GM18502 (cell line): ENCODE results near the gene CFTR.
A peak's percentile ranks its signal among the peaks of the same experiment; 100 is the strongest.
"Not testable (repeated sequence)": the region's sequence is repeated elsewhere in the genome, so short reads cannot be mapped to it uniquely, and the experiment has no call there.

Experiments
- ATAC-seq: cut with Tn5 transposase; IDR thresholded peaks from one replicate; pipeline ENCODE4 v1.9.1; 2021; ENCODE audit warnings: mild to moderate bottlenecking; ENCODE audit not compliant: unreplicated experiment, poor library complexity

CFTR gene

DNA sequence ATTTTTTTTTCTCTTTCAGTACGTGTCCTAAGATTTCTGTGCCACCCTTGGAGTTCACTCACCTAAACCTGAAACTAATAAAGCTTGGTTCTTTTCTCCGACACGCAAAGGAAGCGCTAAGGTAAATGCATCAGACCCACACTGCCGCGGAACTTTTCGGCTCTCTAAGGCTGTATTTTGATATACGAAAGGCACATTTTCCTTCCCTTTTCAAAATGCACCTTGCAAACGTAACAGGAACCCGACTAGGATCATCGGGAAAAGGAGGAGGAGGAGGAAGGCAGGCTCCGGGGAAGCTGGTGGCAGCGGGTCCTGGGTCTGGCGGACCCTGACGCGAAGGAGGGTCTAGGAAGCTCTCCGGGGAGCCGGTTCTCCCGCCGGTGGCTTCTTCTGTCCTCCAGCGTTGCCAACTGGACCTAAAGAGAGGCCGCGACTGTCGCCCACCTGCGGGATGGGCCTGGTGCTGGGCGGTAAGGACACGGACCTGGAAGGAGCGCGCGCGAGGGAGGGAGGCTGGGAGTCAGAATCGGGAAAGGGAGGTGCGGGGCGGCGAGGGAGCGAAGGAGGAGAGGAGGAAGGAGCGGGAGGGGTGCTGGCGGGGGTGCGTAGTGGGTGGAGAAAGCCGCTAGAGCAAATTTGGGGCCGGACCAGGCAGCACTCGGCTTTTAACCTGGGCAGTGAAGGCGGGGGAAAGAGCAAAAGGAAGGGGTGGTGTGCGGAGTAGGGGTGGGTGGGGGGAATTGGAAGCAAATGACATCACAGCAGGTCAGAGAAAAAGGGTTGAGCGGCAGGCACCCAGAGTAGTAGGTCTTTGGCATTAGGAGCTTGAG lies at the start of gene CFTR:
TSS of gene CFTR (plus strand) at position 801 of the 830 bp plus-strand sequence. CDS start 70 bp downstream, outside the sequence.
- no peak for ATAC-seq

DNA sequence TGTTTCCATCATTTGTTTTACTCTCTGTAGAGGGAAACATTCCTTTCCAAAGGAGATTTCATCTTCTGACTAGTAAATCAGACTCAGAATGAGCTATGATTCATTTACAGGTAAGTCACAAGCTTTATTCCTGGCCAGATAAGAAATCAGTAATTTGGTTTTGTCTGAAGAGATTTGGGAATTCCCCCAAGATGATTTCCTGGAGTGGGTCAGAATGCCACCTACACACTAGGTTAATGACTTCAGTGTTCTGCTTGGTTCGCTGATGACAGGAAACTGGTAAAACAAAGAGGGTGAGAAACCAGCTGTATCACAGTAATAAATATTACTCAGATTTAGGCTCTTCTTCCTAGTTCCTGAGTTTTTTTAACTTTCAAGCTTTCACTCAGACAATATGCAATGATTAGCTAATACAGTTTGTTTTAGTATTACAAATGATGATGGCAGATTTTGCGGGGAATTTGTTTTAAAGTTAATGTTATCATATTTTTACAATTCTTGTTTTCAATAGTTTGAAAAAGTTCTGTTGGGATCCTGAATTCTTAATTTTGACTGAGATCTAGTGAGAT lies 44.3 kb upstream of the CFTR start:
- ATAC-seq: peak; percentile 97

DNA sequence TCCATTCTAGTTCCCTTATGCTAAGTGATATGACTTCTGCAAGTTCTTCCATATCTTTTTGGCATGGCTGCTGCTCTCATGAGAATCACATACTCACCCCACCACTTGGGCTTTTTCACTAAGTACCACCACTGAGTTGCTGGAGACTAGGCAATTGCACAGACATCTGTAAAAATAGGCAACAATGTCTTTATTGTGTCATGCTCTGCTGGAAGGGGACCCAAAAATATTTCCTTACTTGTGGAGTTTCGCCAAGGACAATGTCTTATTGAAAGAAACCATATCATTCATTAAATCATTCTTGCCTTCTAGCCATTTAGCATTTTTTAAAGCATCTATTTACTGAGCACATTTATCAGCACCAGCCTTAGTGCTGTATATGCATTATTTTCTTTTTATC lies 35.2 kb upstream of the CFTR start:
- no peak for ATAC-seq

DNA sequence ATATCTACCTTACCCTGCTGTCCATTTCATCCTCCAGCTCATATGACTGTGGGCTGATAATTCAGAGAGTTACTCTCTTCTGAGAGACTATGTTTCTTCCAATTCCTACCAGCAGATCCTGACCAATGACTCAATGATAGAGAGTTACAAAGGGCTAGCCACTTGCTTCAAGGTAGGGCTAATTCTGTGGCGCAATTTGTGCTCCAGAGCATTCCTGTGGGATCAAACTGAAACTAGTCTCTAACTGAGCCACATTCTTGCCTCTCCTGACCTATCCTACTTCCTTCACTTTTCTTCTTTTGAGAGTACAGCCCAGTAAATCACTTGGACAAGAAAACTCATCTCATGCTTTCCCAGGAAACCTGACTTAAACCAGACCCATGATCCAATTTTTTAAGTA lies 34.6 kb upstream of the CFTR start:
- no peak for ATAC-seq

DNA sequence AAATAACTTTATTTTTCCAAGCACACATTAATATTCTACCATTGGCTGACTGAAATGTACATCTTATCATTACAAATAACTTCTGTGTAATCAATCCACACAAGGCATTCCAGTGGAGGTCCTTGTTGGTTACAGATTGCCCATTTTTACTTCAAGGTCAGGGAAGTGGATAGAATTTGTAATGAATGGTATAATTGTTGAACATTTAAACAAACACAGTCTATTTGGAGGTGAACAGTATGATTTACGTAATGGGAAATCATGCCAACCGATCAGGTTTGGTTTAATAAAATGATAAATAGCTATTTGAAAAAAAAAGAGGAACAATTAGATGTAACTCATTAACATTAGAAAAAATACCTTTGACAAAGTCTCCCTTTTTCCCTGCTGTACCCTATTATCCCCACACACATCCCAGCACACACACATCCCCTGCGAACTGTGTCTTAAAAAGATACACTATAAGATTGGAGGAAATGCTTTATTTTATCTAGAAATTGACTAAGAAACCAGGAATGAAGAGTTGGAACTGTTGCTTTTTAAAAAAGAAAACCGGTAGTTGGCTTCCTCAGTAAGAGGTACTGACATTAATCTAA lies 33.5 kb upstream of the CFTR start:
- no peak for ATAC-seq

DNA sequence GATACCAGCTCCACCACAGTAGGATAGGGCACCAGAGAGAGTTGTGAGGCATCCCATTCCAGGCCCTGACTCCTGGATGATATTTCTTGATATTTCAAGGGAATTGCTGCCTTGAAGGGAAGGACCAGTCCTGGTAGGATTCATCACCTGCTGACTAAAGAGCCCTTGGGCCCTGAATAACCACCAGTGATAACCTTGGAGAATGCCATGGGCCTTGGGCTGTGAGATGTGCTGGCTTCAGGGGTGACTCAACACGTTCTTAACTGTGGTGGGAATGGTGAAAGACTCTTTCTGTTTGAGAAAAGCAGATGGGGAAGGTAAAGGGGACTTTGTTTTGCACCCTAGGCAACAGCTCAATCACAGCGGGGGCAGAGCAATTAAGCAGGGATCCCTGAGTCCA lies 31.2 kb upstream of the CFTR start:
- no peak for ATAC-seq

DNA sequence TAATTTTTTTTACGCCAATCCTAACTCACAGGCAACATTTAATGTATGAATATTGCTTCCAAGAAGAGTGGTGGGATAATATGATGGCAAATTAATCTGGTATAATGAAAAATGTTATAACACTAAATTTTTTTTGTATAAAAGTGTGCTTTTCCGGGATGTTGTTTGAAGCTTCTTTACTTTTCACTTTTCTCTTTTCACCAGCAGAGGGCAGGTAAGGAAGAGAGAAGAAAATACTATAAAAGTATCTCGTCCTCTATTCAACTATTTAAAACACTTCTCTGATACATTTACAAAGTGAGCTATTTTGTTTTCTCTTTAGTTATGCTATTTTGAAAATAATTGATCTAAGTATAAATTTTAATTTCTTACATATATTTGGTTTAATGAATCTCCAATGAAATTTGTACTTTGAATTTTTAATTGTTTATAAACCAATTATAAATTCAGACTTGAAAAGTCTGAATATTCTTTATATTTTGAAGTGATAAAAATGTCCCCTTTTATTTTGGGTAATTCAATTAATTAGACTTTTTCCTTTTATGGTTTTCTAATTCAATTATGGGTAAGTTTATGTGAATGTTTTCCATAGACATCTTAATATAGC lies 20.7 kb upstream of the CFTR start:
- ATAC-seq: peak; percentile 67

DNA sequence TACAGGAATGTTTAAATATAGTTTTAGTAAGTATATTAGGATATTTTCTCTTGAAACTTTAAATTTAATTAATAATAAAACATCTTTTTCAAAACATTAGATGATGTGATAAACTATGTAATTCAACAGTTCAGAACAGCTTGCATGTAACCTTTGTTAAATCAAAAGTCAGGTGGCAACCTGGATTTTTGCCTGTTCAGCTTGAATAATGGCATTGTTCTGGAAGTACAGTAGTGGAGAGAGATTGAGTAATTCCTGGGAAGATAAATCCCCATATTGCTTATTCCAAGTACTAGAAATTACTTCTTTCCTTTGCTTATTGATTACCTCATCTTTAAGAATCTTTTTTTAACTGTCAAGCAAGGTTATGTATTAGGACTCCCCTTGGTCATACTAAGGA lies 20.1 kb upstream of the CFTR start:
- no peak for ATAC-seq

DNA sequence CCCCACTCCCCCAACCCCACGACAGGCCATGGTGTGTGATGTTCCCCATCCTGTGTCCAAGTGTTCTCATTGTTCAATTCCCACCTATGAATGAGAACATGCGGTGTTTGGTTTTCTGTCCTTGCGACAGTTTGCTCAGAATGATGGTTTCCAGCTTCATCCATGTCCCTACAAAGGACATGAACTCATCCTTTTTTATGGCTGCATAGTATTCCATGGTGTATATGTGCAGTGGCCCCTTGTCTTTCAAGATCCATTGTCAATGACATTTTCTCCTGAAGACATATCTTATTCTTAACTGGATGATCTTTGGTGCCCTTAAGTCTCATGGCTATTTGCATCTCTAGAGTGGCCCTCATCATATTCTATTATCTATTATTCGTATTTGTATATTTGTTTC lies 19.0 kb upstream of the CFTR start:
- ATAC-seq: not testable (repeated sequence)

DNA sequence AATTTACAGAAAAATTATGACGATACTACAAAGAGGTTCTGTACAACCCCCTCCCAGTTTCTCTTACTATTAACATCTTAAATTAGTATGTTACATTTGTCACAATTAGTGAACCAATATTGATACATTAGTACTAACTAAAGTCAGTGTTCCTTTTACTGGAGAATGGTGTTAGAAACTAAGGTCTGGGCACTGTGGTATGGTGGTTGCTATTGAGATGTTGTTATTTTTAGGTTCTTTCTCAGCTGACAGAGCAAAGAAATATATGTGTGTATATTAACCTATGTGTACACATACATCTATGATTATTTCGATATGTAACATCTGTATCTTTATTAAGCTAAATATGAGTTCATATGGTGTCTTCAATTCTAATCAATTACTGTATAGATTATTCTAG lies 11.7 kb upstream of the CFTR start:
- no peak for ATAC-seq

DNA sequence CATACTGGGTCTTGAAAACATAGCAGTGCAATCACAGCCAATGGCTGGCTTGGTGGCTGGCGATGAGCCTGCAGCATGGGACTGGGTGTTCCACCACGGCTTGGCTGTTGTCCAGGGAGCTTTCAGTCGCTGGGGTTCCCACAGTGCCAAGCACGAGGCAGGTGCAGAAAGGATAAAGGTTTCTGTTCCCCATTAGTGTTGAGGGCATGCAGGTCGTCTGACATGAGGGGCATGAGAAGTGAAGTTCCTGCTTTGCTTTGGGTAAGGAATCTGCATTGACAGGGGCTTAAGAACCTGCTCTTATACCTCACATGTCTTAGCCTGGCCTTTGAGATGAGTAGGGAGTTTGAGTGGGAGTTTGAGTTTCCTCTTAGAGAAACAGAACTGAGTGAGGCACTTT lies 9.0 kb upstream of the CFTR start:
- peak; percentile 49 for ATAC-seq

DNA sequence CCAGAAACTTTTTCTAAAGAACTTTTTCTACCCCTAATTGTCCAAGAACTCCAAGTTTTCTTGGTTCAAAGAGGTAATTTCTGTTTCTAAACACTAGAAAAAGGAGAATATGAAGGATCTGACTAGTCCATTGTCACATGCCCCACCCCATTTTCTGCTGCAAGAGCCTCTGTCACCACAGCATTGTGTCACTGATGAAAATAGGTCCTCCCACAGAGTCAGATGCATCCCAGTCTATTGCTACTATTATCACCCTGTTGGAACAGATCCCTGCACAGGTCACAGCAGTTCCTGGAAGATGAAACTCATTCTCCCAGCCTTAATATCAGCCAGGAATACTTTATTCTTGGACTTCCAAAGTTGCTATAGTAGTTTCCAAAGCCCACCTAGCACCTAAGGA lies 7.5 kb upstream of the CFTR start:
- ATAC-seq: no peak

DNA sequence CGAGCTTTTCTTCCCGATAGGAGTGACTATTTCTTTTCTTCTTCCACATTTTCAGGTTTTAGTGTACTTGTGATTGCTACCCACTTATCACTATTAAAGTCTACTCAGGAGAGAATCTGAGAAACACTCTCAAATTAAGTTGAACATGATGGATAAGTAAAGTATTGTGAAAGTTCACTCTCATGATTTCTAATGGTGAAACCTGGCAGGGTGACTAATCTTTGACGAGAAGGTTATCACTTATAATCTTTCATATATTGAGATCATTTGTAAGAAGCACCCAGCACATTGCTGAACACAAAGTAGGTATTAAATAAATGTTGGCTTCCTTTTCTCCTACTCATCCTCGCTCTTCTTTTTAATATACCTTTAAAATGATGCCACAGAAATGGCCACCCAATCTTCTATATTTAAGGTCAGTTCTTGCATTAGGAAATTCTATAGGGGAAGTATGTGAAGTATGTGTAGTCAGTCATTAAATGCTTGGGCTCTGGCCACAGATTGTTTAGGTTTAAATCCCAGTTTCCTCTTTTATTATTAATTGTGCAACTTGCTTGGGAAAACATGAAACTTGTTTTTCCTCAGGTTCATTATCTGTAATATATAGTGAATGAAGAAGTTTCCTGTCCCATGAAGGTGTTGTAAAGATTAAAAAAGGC lies 3.1 kb upstream of the CFTR start:
- ATAC-seq: no peak

DNA sequence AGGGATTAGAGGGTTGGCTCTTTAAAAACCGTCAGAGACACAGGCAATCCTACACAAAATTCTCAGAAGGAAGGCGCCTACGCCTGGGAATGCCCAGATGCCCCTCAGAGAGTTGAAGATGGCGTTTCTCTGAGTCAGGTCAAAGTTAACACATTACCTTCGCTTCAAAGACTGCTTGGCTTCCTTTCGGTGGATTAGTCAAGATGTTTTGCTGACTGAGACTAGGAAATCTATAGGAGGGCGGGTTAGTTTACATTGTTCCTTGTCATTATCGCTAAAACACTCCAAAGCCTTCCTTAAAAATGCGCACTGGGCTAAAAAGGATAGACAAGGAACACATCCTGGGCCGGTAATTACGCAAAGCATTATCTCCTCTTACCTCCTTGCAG lies 995 bp upstream of the CFTR start:
- no peak for ATAC-seq

DNA sequence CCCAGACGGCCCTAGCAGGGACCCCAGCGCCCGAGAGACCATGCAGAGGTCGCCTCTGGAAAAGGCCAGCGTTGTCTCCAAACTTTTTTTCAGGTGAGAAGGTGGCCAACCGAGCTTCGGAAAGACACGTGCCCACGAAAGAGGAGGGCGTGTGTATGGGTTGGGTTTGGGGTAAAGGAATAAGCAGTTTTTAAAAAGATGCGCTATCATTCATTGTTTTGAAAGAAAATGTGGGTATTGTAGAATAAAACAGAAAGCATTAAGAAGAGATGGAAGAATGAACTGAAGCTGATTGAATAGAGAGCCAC lies 184 bp downstream of the CFTR start:
- no peak for ATAC-seq

DNA sequence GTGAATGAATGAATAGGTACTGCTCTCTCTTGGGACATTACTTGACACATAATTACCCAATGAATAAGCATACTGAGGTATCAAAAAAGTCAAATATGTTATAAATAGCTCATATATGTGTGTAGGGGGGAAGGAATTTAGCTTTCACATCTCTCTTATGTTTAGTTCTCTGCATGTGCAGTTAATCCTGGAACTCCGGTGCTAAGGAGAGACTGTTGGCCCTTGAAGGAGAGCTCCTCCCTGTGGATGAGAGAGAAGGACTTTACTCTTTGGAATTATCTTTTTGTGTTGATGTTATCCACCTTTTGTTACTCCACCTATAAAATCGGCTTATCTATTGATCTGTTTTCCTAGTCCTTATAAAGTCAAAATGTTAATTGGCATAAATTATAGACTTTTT lies 1.2 kb downstream of the CFTR start:
- ATAC-seq: no peak

DNA sequence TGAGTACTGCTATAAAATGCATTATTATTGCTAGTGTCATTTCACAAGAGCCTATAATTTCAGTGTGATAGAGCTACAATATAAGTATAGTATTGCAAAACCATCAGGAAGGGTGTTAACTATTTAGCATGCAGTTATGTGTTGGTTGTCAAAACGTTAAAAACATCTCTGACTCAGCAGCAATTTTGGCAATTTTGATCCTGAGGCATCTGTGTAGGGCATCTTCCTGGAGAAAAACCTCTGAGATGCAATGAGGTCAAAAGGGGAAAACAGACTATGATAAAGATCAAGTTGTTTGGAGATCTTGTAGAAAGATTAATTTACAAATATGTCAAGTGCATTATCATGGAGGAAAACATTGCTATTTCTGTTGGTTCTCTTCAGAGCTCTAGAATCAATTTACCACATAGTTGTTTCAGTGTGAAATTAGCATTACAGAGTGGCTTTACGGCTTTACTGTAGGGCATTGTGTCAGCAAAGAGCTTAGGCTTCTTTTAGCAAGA lies 5.3 kb downstream of the CFTR start:
- ATAC-seq: no peak

DNA sequence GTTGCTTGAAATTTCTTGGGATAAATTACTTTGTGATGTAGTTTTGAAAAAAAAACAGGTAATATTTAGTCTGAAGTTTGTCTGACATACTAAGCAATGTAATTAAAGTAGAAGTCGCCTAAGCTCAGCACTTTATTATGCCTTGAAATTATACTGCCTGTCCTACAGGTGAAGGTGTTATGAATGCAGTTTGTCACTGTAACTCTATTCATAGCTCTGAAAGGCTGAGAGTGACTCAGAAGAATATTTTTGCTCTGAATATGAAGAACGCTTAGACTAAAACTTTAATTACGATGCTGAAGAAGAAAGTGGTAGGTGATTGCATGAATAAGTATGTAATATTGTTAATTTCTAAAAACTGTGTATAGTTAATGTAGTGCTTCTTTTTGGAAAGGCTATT lies 9.2 kb downstream of the CFTR start:
- ATAC-seq: no peak

DNA sequence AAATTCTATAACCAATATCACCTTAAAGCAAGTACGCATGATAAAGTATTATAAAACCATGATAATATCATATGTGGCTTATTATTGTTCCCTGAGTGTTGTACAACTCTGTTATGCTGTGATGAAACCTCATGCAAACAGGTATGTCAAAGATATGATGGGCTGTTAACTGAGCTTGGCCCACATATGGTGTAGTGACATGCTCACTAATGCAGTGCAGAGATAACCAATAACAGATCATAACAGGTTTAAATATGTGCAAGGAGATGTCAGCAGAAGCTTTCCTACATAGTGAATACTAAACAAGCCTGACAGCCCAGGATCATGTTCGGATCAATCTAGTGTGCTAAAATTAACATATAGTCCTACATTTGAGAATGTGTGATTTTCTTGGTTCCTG lies 9.6 kb downstream of the CFTR start:
- no peak for ATAC-seq

DNA sequence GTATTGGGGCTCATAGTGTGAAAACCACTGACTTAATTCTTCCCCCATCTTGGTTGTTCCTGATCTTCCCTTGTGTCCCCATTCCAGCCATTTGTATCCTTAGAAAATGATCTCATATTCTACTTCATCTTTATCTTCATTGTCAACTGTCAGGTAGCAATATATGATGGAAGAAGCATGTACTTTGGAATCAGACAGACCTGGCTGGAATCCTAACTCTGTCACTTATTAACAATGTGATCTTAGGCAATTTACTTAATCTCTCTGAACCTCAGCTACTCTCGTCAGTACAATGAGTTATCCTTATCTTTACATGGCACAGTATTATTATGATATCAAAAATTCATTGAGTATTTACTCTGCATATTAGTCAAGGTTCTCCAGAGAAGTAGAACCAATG lies 10.1 kb downstream of the CFTR start:
- no peak for ATAC-seq

DNA sequence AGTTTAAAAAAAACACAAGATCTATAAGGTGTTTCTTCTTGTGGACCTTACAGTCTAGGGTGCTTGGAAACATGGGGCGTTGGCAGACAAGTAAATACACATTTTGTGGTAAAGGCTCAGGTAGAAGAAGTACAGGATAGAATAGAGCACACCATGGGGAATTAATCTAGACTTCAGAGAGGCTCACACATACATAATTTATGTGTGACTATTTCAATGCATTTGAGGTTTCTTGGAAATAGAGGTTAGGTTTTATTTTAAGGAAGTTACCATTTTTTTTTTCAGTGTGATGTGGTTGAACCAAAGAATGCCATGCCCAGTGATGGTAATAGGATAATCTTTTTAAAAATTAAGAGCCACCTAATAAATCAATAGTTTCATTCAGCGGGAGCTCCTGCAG lies 12.8 kb downstream of the CFTR start:
- no peak for ATAC-seq
